K562 (cell line): ENCODE data around the gene STEAP3. TPM values are rescaled to one million over a fixed set of nuclear protein-coding genes. Genes with fewer than 3 reads are reported as not detected.
A peak's percentile ranks its signal among the peaks of the same experiment; 100 is the strongest.

ENCODE experiments used
- ARID3A ChIP-seq: IDR thresholded peaks from 2 replicates; pipeline ENCODE4 v1.6.1; 2012; ENCODE audit warnings: low read depth, low read length, improper control_type of control experiment, borderline replicate concordance
- IRF1 ChIP-seq: sonication (generic); formaldehyde crosslinking; IDR thresholded peaks from 2 replicates; pipeline ENCODE4 v1.8.0; 2022; ENCODE audit warnings: missing genetic modification reagents, mild to moderate bottlenecking, borderline replicate concordance
- MXI1 ChIP-seq: IDR thresholded peaks from 2 replicates; pipeline ENCODE4 v1.6.1; 2011; ENCODE audit warnings: low read depth, mild to moderate bottlenecking, improper control_type of control experiment, low read length
- REST ChIP-seq, 2 experiments: fragments of 450-650 bp; formaldehyde crosslinking in 1 of 2; IDR thresholded peaks; 2 replicates each; pipeline versions ENCODE4 v1.4.0 to v1.6.1; 2014 to 2020; ENCODE audit warnings: mild to moderate bottlenecking in 2 of 2, borderline replicate concordance in 1 of 2, low read depth in 1 of 2
- TFAM ChIP-seq: fragments of 250-450 bp; sonication (Bioruptor Pico); conservative IDR thresholded peaks from 2 replicates; pipeline ENCODE4 v1.5.0; 2021; ENCODE audit warnings: mild to moderate bottlenecking, moderate library complexity
- ZNF146 ChIP-seq: IDR thresholded peaks from one replicate; pipeline ENCODE4 v1.6.1; 2018; ENCODE audit warnings: missing compliant biosample characterization; ENCODE audit not compliant: unreplicated experiment
- polyA plus RNA-seq, 8 experiments: library from polyadenylated mRNA; depleted of rRNA in 4 of 8; stranded (reverse) in 5 of 8; unstranded in 3 of 8; fragments of >200 nt; fragmentation: Nextera tagmentation in 2 of 8; fragmentation: Illumina TruSeq in 1 of 8; extraction: Ambion mirVana in 2 of 8; extraction: Trizol in 1 of 8; gene quantifications; 2 replicates each; pipeline versions ENCODE4 v1.2.1 to v1.2.3, GENCODE V29; 2011 to 2014; ENCODE audit warnings: inconsistent platforms in 1 of 8, missing spikeins in 1 of 8
- total RNA-seq, 7 experiments: library from RNA; depleted of rRNA in 6 of 7; stranded (reverse); fragments of >200 nt in 6 of 7; fragmentation: Illumina TruSeq in 2 of 7; extraction: Trizol in 2 of 7; gene quantifications; 2 replicates each; pipeline versions ENCODE4 v1.2.1 to v1.2.3, GENCODE V29; 2011 to 2021; ENCODE audit warnings: low replicate concordance in 1 of 7

The STEAP3 gene
- total and polyA plus RNA-seq, 9 of the 15 experiments (the other 6 are each of a cell fraction or from before 2014, with no cell fraction given), result 1.8 to 31.6 (median 9.0) TPM

GRCh38 chr2:119174216-119174992 lies 49.2 kb upstream of the STEAP3 start (continued):
- TF ChIP-seq TFAM (CRISPR knock-in tag) (no peak), REST (IDR thresholded peaks at IDR 0.05; ENCODE audit: borderline replicate concordance) (peak; percentile 39; the same call in 1 of the 2 replicates), REST (CRISPR knock-in tag; IDR thresholded peaks at IDR 0.05; ENCODE audit: low read depth) (no peak), ZNF146 (CRISPR knock-in tag) (no peak), ARID3A (no peak), MXI1 (no peak), IRF1 (no peak)
